AG09309 (cell line): ENCODE results near the gene PXK.

Source experiments
- DNase-seq: peaks from one replicate; pipeline ENCODE4 v3.0.0-alpha.2; 2010; ENCODE audit warnings: low read depth
- H3K4me3 ChIP-seq: 2 replicates; pipeline ENCODE4 v1.5.1; 2011; ENCODE audit warnings: mild to moderate bottlenecking, low read depth, low read length, moderate library complexity; ENCODE audit not compliant: control insufficient read depth
- TF ChIP-seq, protein P1 (sequence below): IDR thresholded peaks from 2 replicates; pipeline ENCODE4 v1.5.1; 2011; ENCODE audit warnings: mild to moderate bottlenecking, low read depth, low read length, inconsistent platforms; ENCODE audit not compliant: insufficient read depth, control insufficient read depth; ENCODE audit errors: missing control alignments

PXK gene

DNA sequence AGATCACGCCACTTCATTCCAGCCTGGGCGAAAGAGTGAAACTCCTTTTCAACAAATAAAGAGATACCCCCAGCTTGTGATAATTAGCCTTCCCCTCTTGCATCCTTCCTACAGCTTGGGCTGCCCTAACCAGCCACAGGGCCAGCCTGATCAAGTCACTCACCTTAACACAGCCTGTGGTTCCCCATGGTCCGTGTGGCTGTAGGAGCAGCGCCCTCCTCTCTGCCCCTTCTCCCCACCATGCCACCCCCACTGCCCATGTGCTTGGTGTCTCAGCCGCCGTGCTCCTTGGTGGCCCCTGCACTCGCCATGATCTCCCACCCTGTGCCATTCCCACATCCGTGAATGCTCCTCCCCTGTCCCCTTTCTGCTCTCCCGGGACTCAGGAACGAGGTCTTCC is 39.8 kb upstream of the PXK start:
- H3K4me3 ChIP-seq = no peak overlapping the region
- TF ChIP-seq, protein P1, sequence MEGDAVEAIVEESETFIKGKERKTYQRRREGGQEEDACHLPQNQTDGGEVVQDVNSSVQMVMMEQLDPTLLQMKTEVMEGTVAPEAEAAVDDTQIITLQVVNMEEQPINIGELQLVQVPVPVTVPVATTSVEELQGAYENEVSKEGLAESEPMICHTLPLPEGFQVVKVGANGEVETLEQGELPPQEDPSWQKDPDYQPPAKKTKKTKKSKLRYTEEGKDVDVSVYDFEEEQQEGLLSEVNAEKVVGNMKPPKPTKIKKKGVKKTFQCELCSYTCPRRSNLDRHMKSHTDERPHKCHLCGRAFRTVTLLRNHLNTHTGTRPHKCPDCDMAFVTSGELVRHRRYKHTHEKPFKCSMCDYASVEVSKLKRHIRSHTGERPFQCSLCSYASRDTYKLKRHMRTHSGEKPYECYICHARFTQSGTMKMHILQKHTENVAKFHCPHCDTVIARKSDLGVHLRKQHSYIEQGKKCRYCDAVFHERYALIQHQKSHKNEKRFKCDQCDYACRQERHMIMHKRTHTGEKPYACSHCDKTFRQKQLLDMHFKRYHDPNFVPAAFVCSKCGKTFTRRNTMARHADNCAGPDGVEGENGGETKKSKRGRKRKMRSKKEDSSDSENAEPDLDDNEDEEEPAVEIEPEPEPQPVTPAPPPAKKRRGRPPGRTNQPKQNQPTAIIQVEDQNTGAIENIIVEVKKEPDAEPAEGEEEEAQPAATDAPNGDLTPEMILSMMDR = no peak
- no peak for DNase-seq

DNA sequence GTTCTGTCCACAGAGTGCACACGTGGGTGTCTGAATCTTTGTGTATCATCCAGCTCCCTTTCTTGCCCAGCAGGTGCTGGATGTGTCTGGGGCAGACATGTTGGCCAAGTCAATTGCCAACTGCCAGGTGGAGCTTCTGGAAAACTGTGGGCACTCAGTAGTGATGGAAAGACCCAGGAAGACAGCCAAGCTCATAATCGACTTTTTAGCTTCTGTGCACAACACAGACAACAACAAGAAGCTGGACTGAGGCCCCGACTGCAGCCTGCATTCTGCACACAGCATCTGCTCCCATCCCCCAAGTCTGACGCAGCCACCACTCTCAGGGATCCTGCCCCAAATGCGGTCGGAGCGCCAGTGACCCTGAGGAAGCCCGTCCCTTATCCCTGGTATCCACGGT is 39.2 kb upstream of the PXK start:
- H3K4me3 ChIP-seq = no peak overlapping the region
- DNase-seq = no peak
- TF ChIP-seq, protein P1 = no peak

DNA sequence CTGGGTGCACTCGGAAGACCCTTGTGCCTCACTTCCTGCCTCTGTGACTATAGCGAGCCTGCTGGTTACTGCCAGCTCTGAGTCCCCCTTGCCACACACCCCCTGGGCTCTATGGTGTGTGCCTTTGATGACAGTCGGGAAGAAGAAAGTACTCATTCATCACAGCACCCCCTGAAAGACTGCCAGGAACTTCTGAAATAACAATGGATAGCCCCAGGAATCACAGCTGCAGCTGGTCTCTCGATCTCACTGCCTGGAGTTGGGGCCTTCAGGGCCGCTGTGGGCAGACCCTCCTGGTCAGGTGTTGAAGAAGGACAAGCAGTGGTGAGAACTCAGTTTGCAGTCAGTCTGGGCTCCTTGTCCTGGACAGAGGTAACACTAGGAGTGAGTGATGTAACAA is 36.4 kb upstream of the PXK start:
- TF ChIP-seq, protein P1 = no peak
- no peak for DNase-seq

DNA sequence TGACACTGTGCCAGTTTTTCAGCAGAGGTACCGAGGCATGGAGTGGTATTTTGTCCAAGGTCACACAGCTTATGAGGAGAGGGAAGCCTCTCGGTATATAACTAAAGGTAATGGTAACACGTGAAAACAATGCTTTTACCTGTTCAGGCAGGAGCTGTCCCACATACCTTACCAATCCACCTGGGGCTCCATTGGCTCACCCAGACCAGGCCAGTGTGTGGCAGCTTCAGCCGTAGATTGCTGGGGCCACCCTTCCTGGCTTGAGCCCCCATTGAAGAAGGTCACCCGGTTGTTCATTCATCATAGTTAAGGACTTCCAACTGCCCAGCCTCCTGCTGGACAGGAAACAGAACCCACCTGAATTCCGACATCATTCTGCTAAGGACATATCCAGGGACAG is 35.8 kb upstream of the PXK start:
- TF ChIP-seq, protein P1 = no peak
- DNase-seq = no peak
- H3K4me3 ChIP-seq = no peak overlapping the region

More for the DNA sequence above, 36.4 kb upstream of the PXK start:
- H3K4me3 ChIP-seq = no peak overlapping the region

DNA sequence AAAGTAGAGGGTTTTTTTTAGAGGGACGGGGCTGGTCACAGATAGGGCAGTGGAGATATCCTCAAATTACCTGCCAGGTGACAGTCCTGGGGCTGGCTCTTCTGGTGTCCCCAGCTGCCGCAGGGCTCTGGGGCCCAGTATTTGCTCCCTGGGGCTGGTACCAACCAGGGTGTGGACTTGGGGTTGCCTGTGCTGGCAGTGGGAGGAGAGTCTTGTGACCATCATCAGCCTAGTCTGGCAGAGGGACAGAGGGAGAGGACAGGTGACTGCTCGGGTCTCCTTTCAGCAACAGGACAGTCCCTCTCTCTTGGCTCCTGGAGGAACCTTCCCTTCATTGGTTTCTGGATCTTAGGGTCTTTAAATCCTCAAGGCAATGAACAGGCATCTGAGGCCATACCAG is 34.5 kb upstream of the PXK start:
- DNase-seq = no peak
- no peak overlapping the region for H3K4me3 ChIP-seq
- TF ChIP-seq, protein P1 = no peak

DNA sequence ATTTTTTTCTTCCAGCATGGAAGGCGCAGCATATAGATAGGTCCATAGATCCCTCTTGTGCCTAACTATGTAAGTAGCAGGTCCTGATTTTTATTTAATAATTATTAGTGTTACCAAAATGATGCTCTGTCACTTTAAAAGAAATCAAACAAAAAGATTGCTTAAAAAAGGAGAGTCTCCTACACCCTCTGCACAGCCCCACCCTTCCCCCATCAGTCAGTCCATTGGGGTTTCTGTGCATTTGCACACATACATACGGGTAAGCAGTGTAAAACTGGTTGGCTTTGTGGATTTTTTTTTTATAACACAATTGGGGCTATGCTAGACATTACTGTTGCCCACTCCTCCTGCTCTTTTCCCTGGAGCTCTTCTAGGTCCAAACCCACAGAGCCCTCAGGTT is 33.6 kb upstream of the PXK start:
- no peak overlapping the region for H3K4me3 ChIP-seq
- no peak for DNase-seq
- TF ChIP-seq, protein P1 = no peak
